BJ (cell line): ENCODE data around the gene SKI. TPM values are rescaled to one million over a fixed set of nuclear protein-coding genes. Genes with fewer than 3 reads are reported as not detected.

Experiments used
- CTCF ChIA-PET: fragments of 350-600 bp; formaldehyde crosslinking; extraction: SDS; loops from one replicate; lab custom pipeline; 2021; ENCODE audit warnings: antibody characterized with exemption, inconsistent platforms; lab: Yijun Ruan, JAX
- POLR2A ChIA-PET: fragments of 300-600 bp; sonication (Branson Sonifier 250); formaldehyde crosslinking; extraction: SDS; loops from one replicate; lab custom pipeline; 2021; ENCODE audit warnings: antibody characterized with exemption; lab: Charles Lee
- DNase-seq: peaks from one replicate; pipeline ENCODE4 v3.0.0-alpha.2; 2011; ENCODE audit warnings: low read depth
- H3K27me3 ChIP-seq: 2 replicates; pipeline ENCODE4 v1.6.0; 2011; ENCODE audit warnings: low read length; ENCODE audit not compliant: control insufficient read depth, insufficient read depth
- H3K36me3 ChIP-seq: 2 replicates; pipeline ENCODE4 v1.5.1; 2011; ENCODE audit warnings: low read length; ENCODE audit not compliant: control insufficient read depth, insufficient read depth
- H3K4me3 ChIP-seq: 2 replicates; pipeline ENCODE4 v1.5.1; 2011; ENCODE audit warnings: low read depth, mild to moderate bottlenecking, control low read depth, low read length
- CTCF ChIP-seq: IDR thresholded peaks from 2 replicates; pipeline ENCODE4 v1.5.1; 2011; ENCODE audit warnings: low read depth, mild to moderate bottlenecking, control low read depth, inconsistent platforms, low read length, moderate library complexity; ENCODE audit not compliant: insufficient read depth
- polyA plus RNA-seq: library from polyadenylated mRNA; depleted of rRNA; stranded (reverse); fragments of >200 nt; gene quantifications from 2 replicates; pipeline ENCODE4 v1.2.3, GENCODE V29; 2011

The SKI gene
- polyA plus RNA-seq, 1 experiment, result 5.1 TPM

DNA sequence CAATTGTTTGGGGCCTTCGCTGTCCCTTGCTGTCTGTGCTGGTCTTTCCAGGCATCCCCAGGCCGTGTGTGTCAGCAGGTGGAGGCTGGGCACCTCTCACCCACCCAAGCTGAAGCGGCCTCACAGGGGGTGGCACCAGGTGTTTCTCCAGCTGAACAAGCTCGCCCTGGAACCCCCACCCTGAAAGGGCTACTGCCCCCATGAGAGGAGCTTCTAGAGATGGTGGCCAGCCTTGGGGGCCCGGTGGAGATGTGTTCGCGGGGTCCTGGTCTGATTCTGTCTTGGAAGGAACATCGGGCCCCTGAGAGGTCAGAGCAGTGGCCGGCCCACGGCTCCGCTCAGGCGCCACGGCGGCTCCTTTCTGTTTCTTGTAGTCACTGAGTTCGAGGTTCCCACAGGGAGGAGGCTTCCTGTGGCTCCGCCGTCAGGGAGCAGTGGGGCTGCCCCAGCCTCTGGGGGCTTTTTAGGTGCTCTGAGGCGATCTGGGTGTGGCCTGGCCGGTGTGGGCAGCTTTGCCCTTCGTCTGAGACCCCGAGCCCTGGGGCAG, 46.9 kb downstream of the SKI start:
- no peak for TF ChIP-seq CTCF
- Histone ChIP-seq H3K36me3 (peaks cover 3% of the 10 kb centered on the region; the same call in 1 of the 2 replicates), H3K4me3 (no peak overlapping the region), H3K27me3 (no peaks in the 10 kb centered on the region)
- ChIA-PET CTCF (no interaction called here), POLR2A (no interaction called here)
- no peak for DNase-seq

DNA sequence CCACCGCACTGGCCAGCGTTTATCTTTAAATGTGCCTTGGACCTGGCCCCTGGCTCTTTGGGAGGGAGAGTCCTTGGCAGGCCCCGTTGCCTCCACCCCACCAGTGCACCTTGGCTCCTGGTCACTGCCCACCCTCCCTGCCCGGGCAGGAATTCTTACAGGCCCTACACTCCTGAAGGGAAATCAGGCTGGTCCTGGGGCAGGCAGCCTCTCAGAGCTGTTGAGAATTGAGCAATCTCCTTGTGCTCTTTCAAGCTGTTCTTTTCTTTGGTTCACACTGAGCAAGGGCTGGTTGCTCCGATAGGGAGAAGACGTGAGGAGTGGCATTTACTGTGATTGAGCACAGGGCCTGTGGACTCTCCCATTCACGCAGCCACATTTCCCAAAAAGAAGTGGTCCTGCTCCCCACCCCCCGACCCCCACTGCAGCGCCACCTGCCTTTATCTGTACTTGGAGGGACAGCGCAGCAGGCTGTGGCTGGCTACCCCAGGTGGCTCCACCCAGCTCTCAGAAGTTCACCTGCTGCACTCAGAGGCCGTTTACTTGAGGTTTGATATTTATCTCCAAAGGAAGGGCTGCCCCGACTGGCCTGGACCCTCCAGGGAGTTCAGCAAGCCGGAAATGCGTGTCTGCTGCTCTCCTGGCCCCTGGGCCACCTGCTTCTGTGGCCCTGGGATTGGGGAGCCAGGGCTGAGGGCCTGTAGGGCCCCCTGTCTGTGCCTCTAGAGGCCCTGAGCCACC, 47.8 kb downstream of the SKI start:
- ChIA-PET POLR2A (no interaction called here), CTCF (interaction anchor here (0.9 to 1.1 kb wide), 2 partner anchors 37 to 106 kb away, joined by 3 to 5 read pairs; no protein-coding TSS in a partner anchor)

DNA sequence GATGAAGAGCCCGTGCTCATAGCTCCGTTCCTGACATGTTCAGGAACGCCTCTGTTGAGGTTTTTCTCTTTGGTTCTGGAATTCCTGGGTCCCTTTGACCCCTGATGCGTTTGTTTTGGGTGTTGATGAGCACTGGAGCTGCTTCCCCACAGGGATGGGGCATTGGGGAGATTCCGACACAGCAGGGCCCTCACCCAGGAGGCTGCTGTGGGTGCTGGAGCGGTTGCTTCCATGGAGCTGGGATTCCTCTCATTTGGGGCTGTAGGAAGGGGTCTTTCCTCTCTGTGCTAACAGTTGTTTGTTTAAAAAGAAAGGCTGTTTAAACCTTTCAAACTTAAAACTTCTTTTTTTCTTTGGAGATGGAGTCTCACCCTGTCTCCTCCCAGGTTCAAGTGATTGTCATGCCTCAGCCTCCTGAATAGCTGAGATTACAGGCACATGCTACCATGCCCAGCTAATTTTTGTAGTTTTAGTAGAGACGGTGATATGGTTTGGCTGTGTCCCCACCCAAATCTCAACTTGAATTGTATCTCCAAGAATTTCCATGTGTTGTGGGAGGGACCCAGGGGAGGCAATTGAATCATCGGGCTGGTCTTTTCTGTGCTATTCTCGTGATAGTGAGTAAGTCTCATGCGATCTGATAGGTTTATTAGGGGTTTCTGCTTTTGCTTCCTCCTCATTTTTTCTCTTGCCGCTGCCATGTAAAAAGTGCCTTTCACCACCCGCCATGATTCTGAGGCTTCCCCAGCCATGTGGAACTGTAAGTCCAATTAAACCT, 48.9 kb downstream of the SKI start:
- no peak for DNase-seq
- ChIA-PET POLR2A (no interaction called here), CTCF (no interaction called here)
- Histone ChIP-seq H3K4me3 (no peak overlapping the region), H3K36me3 (peaks cover 3% of the 10 kb centered on the region; the same call in 1 of the 2 replicates), H3K27me3 (no peaks in the 10 kb centered on the region)
- no peak for TF ChIP-seq CTCF

More for the DNA sequence above, 47.8 kb downstream of the SKI start:
- Histone ChIP-seq H3K27me3 (no peaks in the 10 kb centered on the region), H3K4me3 (no peak overlapping the region), H3K36me3 (peaks cover 3% of the 10 kb centered on the region; the same call in 1 of the 2 replicates)
- no peak for DNase-seq
- TF ChIP-seq CTCF, result no peak

DNA sequence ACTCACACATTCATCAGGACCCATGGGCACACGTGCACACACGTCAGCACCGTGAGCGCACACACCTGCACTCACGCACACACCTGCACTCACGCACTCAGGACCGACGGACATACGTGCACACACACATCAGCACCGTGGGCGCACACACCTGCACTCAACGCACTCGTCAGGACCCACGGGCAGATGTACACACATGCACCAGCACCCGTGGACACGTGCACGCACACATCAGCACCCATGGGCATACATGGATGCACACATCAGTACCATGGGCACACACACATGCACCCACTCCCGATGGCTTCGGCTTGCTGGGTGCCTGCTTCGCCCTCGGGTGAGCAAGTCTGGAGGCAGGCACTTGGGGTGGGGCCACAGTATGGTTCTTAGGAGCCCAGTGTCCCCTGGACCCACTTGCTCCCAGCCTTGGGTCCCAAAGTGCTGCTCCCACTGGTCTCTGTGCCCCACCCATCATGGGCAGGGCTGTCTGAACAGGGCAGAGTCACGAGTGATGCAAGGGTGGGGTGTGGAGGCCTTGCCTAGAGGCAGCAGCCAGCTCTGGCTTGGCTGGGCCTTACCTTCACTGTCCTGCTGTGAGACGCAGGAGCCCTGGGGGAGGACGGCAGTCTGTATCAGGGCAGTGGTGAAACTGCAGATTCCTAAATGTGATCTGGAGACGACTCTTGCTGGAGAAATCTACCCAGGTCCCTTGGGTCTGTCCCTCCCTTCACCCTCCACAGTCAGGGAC, 49.8 kb downstream of the SKI start:
- no peaks in the 10 kb centered on the region for H3K27me3 ChIP-seq
- TF ChIP-seq CTCF, result no peak
- ChIA-PET POLR2A (no interaction called here), CTCF (no interaction called here)
- H3K4me3 ChIP-seq, result no peak overlapping the region
- H3K36me3 ChIP-seq, result peaks cover 3% of the 10 kb centered on the region
- DNase-seq, result no peak
